ENCODE results near the gene NT5C.
A peak's percentile ranks its signal among the peaks of the same experiment; 100 is the strongest.

The NT5C gene

GRCh38 chr17:75154195-75155106 is 22.9 kb upstream of the NT5C start, which contains the start of gene JPT1:
TSS of gene JPT1 (minus strand) at chr17:75154512. CDS start at chr17:75154397, 115 bp downstream.
- H3K4me2 ChIP-seq = peak within 1 kb of the TSS; percentile 83
- H4K20me1 ChIP-seq (ENCODE audit: insufficient read depth) = no peaks in the 10 kb centered on the region; the same call in 1 of the 2 replicates
- peaks cover 48% of the 10 kb centered on the region for H3K79me2 ChIP-seq (ENCODE audit: insufficient read depth, low read depth)
- no peaks in the 10 kb centered on the region for H3K27me3 ChIP-seq (ENCODE audit: insufficient read depth, low read depth)
- H3K4me3 ChIP-seq (IDR thresholded peaks at IDR 0.05; ENCODE audit: insufficient read depth, low read depth, low read length) = peak within 1 kb of the TSS; percentile 25
- peaks cover 34% of the 10 kb centered on the region for H3K4me1 ChIP-seq (ENCODE audit: low read depth, poor library complexity, severe bottlenecking)
- no peak for TF ChIP-seq CTCF (conservative IDR thresholded peaks at IDR 0.05; ENCODE audit: low read depth, low read length)
- peak within 1 kb of the TSS; percentile 50 for H3K27ac ChIP-seq
- H3K9ac ChIP-seq = peak within 1 kb of the TSS; percentile 78
- H2AFZ ChIP-seq (ENCODE audit: low read depth) = peak within 1 kb of the TSS; percentile 38
- no peaks in the 10 kb centered on the region for H3K36me3 ChIP-seq (ENCODE audit: insufficient read depth)

GRCh38 chr17:75153780-75154194 is 22.2 kb upstream of the NT5C start:
- peak overlapping the region; percentile 83 for H3K4me2 ChIP-seq
- H3K4me3 ChIP-seq (IDR thresholded peaks at IDR 0.05; ENCODE audit: insufficient read depth, low read depth, low read length) = peak overlapping the region; percentile 8
- H3K9ac ChIP-seq = peak overlapping the region; percentile 78
- peak overlapping the region; percentile 50 for H3K27ac ChIP-seq
- H3K79me2 ChIP-seq (ENCODE audit: insufficient read depth, low read depth) = peaks cover 55% of the 10 kb centered on the region
- H4K20me1 ChIP-seq (ENCODE audit: insufficient read depth) = peaks cover 3% of the 10 kb centered on the region
- peaks cover 37% of the 10 kb centered on the region for H3K4me1 ChIP-seq (ENCODE audit: low read depth, poor library complexity, severe bottlenecking)
- H3K27me3 ChIP-seq (ENCODE audit: insufficient read depth, low read depth) = no peaks in the 10 kb centered on the region
- no peak for TF ChIP-seq CTCF (conservative IDR thresholded peaks at IDR 0.05; ENCODE audit: low read depth, low read length)
- peak overlapping the region; percentile 38 for H2AFZ ChIP-seq (ENCODE audit: low read depth)
- no peaks in the 10 kb centered on the region for H3K36me3 ChIP-seq (ENCODE audit: insufficient read depth)

- Histone ChIP-seq H4K20me1 (ENCODE audit: insufficient read depth) (peaks cover 5% of the 10 kb centered on the region), H3K4me3 (IDR thresholded peaks at IDR 0.05; ENCODE audit: insufficient read depth, low read depth, low read length) (peak overlapping the region; percentile 25), H3K4me1 (ENCODE audit: low read depth, poor library complexity, severe bottlenecking) (peaks cover 39% of the 10 kb centered on the region), H3K27ac (peak overlapping the region; percentile 50; the same call in 1 of the 2 replicates), H3K27me3 (ENCODE audit: insufficient read depth, low read depth) (no peaks in the 10 kb centered on the region), H3K36me3 (ENCODE audit: insufficient read depth) (peaks cover 3% of the 10 kb centered on the region; the same call in 1 of the 2 replicates), H3K4me2 (peak overlapping the region; percentile 83), H2AFZ (ENCODE audit: low read depth) (peak overlapping the region; percentile 38; the same call in 1 of the 2 replicates), H3K9ac (peak overlapping the region; percentile 78), H3K79me2 (ENCODE audit: insufficient read depth, low read depth) (peaks cover 61% of the 10 kb centered on the region)
- TF ChIP-seq CTCF (conservative IDR thresholded peaks at IDR 0.05; ENCODE audit: low read depth, low read length) = no peak
Measured at GRCh38 chr17:75152922-75153779, 21.6 kb upstream of the NT5C start.

GRCh38 chr17:75152523-75152921 is 21.0 kb upstream of the NT5C start:
- peaks cover 67% of the 10 kb centered on the region for H3K79me2 ChIP-seq (ENCODE audit: insufficient read depth, low read depth)
- H3K4me1 ChIP-seq (ENCODE audit: low read depth, poor library complexity, severe bottlenecking) = peaks cover 46% of the 10 kb centered on the region
- peaks cover 5% of the 10 kb centered on the region for H4K20me1 ChIP-seq (ENCODE audit: insufficient read depth)
- no peaks in the 10 kb centered on the region for H3K27me3 ChIP-seq (ENCODE audit: insufficient read depth, low read depth)
- H3K36me3 ChIP-seq (ENCODE audit: insufficient read depth) = peaks cover 6% of the 10 kb centered on the region; the same call in 1 of the 2 replicates
- no peak overlapping the region for H3K27ac ChIP-seq
- TF ChIP-seq CTCF (conservative IDR thresholded peaks at IDR 0.05; ENCODE audit: low read depth, low read length) = no peak
- peak overlapping the region; percentile 78; the same call in 1 of the 2 replicates for H3K9ac ChIP-seq
- H3K4me3 ChIP-seq (IDR thresholded peaks at IDR 0.05; ENCODE audit: insufficient read depth, low read depth, low read length) = peak overlapping the region; percentile 25
- no peak overlapping the region for H2AFZ ChIP-seq (ENCODE audit: low read depth)
- H3K4me2 ChIP-seq = peak overlapping the region; percentile 83

Data from KMS-11 (cell line).